Neural progenitor cell (in vitro differentiated cells): ENCODE results near the gene MFSD12.

Source experiments
- CTCF ChIP-seq: fragments of 200-600 bp; sonication (generic); IDR thresholded peaks from 2 replicates; pipeline ENCODE4 v1.5.1; 2017; ENCODE audit warnings: antibody characterized with exemption, mild to moderate bottlenecking
- EZH2 ChIP-seq: fragments of 200-600 bp; sonication (generic); IDR thresholded peaks from 2 replicates; pipeline ENCODE4 v1.6.1; 2017; ENCODE audit warnings: antibody characterized with exemption, mild to moderate bottlenecking, moderate library complexity

- TF ChIP-seq CTCF = no peak
- TF ChIP-seq EZH2 = no peak
Observed at GRCh38 chr19:3499738-3500428, 57.5 kb downstream of the MFSD12 start.
